T-helper 2 cell treated with Interferon-gamma antibody and Interleukin-4, amounts not matched to agents 100 ng/mL and 5 ng/mL, for 36 hours (primary cell): ENCODE measurements around the gene GID4. TPM values are rescaled to one million over a fixed set of nuclear protein-coding genes. Genes with fewer than 3 reads are reported as not detected.
"Not testable (repeated sequence)": the region's sequence is repeated elsewhere in the genome, so short reads cannot be mapped to it uniquely, and the experiment has no call there.

Source experiments
- intact Hi-C: fragments of 100-400 bp; cut with micrococcal nuclease; formaldehyde crosslinking; loops from one replicate; pipeline ENCODE4 v1.15.1; 2023
- total RNA-seq: library from RNA; stranded (reverse); gene quantifications from 2 replicates; pipeline ENCODE4 v1.2.3, GENCODE V29; 2022

GID4 gene
- 9.4 and 9.7 TPM in 2 replicates for total RNA-seq

- intact Hi-C loops: loop anchor here (1.0 to 10.0 kb wide), 8 partner anchors 48 to 542 kb away; partner anchors contain the start of genes ALKBH5, DRC3, DRG2 and PEMT
Observed at GRCh38 chr17:18038861-18039534, at the start of gene GID4, which contains the start of gene ATPAF2. Gene GID4, plus strand, starts transcription at chr17:18039408. Its CDS starts 57 bp downstream, at chr17:18039465. Gene ATPAF2, minus strand, starts transcription at chr17:18039168. Its CDS starts 155 bp downstream, at chr17:18039013.

GRCh38 chr17:17989618-17990017 is 49.6 kb upstream of the GID4 start:
- intact Hi-C loops: no loop called here

GRCh38 chr17:17990282-17990681 is 48.9 kb upstream of the GID4 start:
- intact Hi-C loops: no loop called here

- intact Hi-C loops: no loop called here
Observed at GRCh38 chr17:17993366-17993765, 45.8 kb upstream of the GID4 start.

- intact Hi-C loops: no loop called here
Observed at GRCh38 chr17:17993852-17994251, 45.4 kb upstream of the GID4 start.

GRCh38 chr17:17994271-17995069 is 44.7 kb upstream of the GID4 start:
- intact Hi-C loops: no loop called here

- intact Hi-C loops: not testable (repeated sequence)
Observed at GRCh38 chr17:17995887-17996286, 43.3 kb upstream of the GID4 start.

- intact Hi-C loops: no loop called here
Observed at GRCh38 chr17:17998934-17999333, 40.3 kb upstream of the GID4 start.

GRCh38 chr17:17999364-18000029 is 39.7 kb upstream of the GID4 start:
- intact Hi-C loops: no loop called here

- intact Hi-C loops: no loop called here
Observed at GRCh38 chr17:18000030-18000408, 39.2 kb upstream of the GID4 start.

GRCh38 chr17:18002171-18002570 is 37.0 kb upstream of the GID4 start:
- intact Hi-C loops: no loop called here

- intact Hi-C loops: no loop called here
Observed at GRCh38 chr17:18004345-18004744, 34.9 kb upstream of the GID4 start.

GRCh38 chr17:18004884-18005305 is 34.3 kb upstream of the GID4 start:
- intact Hi-C loops: no loop called here

- intact Hi-C loops: no loop called here
Observed at GRCh38 chr17:18005496-18005895, 33.7 kb upstream of the GID4 start.

- intact Hi-C loops: no loop called here
Observed at GRCh38 chr17:18006495-18007239, 32.5 kb upstream of the GID4 start.

- intact Hi-C loops: no loop called here
Observed at GRCh38 chr17:18008496-18009268, 30.5 kb upstream of the GID4 start.

- intact Hi-C loops: no loop called here
Observed at GRCh38 chr17:18009609-18010420, 29.4 kb upstream of the GID4 start.

- intact Hi-C loops: no loop called here
Observed at GRCh38 chr17:18011286-18011685, 27.9 kb upstream of the GID4 start.

- intact Hi-C loops: no loop called here
Observed at GRCh38 chr17:18014006-18014405, 25.2 kb upstream of the GID4 start.

- intact Hi-C loops: no loop called here
Observed at GRCh38 chr17:18015593-18015992, 23.6 kb upstream of the GID4 start.
